CD4-positive, alpha-beta memory T cell (primary cell): Measurements from ENCODE around the gene CT47B1. TPM values are rescaled to one million over a fixed set of nuclear protein-coding genes. Genes with fewer than 3 reads are reported as not detected.
"Not testable (repeated sequence)": the region's sequence is repeated elsewhere in the genome, so short reads cannot be mapped to it uniquely, and the experiment has no call there.

Experiments
- CTCF ChIA-PET: fragments of 350-600 bp; sonication (Branson Sonifier 250); formaldehyde crosslinking; loops from one replicate; lab custom pipeline; 2021; ENCODE audit warnings: inconsistent platforms; ENCODE audit not compliant: partially characterized antibody; lab: Charles Lee
- POLR2A ChIA-PET: fragments of 350-600 bp; sonication (Branson Sonifier 250); formaldehyde crosslinking; loops from one replicate; lab custom pipeline; 2021; ENCODE audit not compliant: partially characterized antibody; lab: Charles Lee
- DNase-seq, 5 donors: peaks; one replicate each; pipeline versions ENCODE4 v3.0.0 to v3.0.0-alpha.2; 2020 to 2022; ENCODE audit warnings: mixed read lengths in 1 of 5
- H3K27ac ChIP-seq: one replicate; pipeline ENCODE4 v1.7.0; 2013; ENCODE audit warnings: low read depth, low read length
- H3K27me3 ChIP-seq: 2 replicates; pipeline ENCODE4 v1.7.0; 2013; ENCODE audit warnings: mild to moderate bottlenecking, low read length, moderate library complexity; ENCODE audit not compliant: insufficient read depth
- H3K36me3 ChIP-seq: 2 replicates; pipeline ENCODE4 v1.7.0; 2013; ENCODE audit warnings: mild to moderate bottlenecking, low read length, moderate library complexity; ENCODE audit not compliant: insufficient read depth
- H3K4me1 ChIP-seq: 2 replicates; pipeline ENCODE4 v1.7.0; 2013; ENCODE audit warnings: mild to moderate bottlenecking, low read length, moderate library complexity; ENCODE audit not compliant: insufficient read depth
- H3K4me3 ChIP-seq, 2 donors: one replicate each; pipeline ENCODE4 v1.7.0; 2013; ENCODE audit warnings: low read length in 2 of 2, mild to moderate bottlenecking in 1 of 2
- H3K9me3 ChIP-seq, 2 donors: one replicate each; pipeline ENCODE4 v1.7.0; 2013; ENCODE audit warnings: low read length in 2 of 2, control low read depth in 1 of 2; ENCODE audit not compliant: control insufficient read depth in 1 of 2
- H3K27ac Mint-ChIP-seq, 7 donors: one replicate each; pipeline ENCODE4 v1.8.0; 2020 to 2021; ENCODE audit warnings: mixed read lengths in 7 of 7, mild to moderate bottlenecking in 6 of 7, inconsistent platforms in 3 of 7, moderate library complexity in 3 of 7
- H3K27me3 Mint-ChIP-seq, 2 donors: one replicate each; pipeline ENCODE4 v1.8.0; 2020 to 2021; ENCODE audit warnings: mixed read lengths in 2 of 2
- H3K36me3 Mint-ChIP-seq, 2 donors: one replicate each; pipeline ENCODE4 v1.8.0; 2020 to 2021; ENCODE audit warnings: mixed read lengths in 2 of 2, inconsistent platforms in 1 of 2, mild to moderate bottlenecking in 1 of 2
- H3K4me1 Mint-ChIP-seq, 4 donors: one replicate each; pipeline ENCODE4 v1.8.0; 2020 to 2021; ENCODE audit warnings: mixed read lengths in 4 of 4, mild to moderate bottlenecking in 1 of 4
- H3K4me3 Mint-ChIP-seq, 8 donors: one replicate each; pipeline ENCODE4 v1.8.0; 2020 to 2021; ENCODE audit warnings: mixed read lengths in 8 of 8, mild to moderate bottlenecking in 7 of 8, moderate library complexity in 6 of 8, inconsistent platforms in 3 of 8
- H3K9me3 Mint-ChIP-seq, 8 donors: one replicate each; pipeline ENCODE4 v1.8.0; 2020 to 2021; ENCODE audit warnings: mixed read lengths in 8 of 8, mild to moderate bottlenecking in 5 of 8, inconsistent platforms in 3 of 8, moderate library complexity in 1 of 8
- intact Hi-C: fragments of 100-400 bp; cut with micrococcal nuclease; formaldehyde crosslinking; loops from one replicate; pipeline ENCODE4 v1.15.1; 2023
- polyA plus RNA-seq, 2 donors: library from polyadenylated mRNA; unstranded; fragments of 300-500 nt; fragmentation: Illumina TruSeq; gene quantifications; one replicate each; pipeline ENCODE4 v1.2.3, GENCODE V29; 2021
- total RNA-seq, 2 experiments: library from RNA; stranded (reverse); gene quantifications; one replicate each; pipeline ENCODE4 v1.2.3, GENCODE V29; 2021

CT47B1 gene
- total RNA-seq (not detected), polyA plus RNA-seq (not detected)

DNA sequence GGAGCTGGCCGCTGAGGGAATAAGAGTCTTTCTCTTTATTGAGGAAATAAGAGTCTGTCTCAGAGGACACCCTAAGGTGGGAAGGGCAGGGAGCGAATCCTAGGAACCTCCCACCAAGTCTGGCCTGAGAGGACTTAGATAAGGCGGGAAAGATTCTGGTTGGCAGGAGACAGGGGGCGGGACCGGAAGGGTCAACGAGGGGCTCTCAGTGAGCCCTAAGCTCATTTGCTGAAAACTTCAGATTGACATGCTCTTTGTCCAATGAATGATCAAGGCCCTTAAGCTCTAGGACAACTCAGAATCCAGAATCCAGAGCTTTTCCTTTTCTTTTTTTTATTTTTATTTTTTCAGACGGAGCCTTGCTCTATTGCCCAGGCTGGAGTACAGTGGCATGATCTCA is at the start of gene CT47B1:
Gene CT47B1, minus strand, starts transcription at position 101 of the 400 bp plus-strand sequence. CDS start 196 bp downstream, outside the sequence.
- H3K36me3 ChIP-seq, H3K27ac Mint-ChIP-seq, H3K27me3 ChIP-seq, H3K4me1 Mint-ChIP-seq, DNase-seq, H3K4me1 ChIP-seq, H3K36me3 Mint-ChIP-seq, POLR2A ChIA-PET, H3K9me3 ChIP-seq, H3K27me3 Mint-ChIP-seq, H3K9me3 Mint-ChIP-seq, H3K27ac ChIP-seq, CTCF ChIA-PET, H3K4me3 Mint-ChIP-seq, H3K4me3 ChIP-seq, intact Hi-C loops: not testable (repeated sequence)

DNA sequence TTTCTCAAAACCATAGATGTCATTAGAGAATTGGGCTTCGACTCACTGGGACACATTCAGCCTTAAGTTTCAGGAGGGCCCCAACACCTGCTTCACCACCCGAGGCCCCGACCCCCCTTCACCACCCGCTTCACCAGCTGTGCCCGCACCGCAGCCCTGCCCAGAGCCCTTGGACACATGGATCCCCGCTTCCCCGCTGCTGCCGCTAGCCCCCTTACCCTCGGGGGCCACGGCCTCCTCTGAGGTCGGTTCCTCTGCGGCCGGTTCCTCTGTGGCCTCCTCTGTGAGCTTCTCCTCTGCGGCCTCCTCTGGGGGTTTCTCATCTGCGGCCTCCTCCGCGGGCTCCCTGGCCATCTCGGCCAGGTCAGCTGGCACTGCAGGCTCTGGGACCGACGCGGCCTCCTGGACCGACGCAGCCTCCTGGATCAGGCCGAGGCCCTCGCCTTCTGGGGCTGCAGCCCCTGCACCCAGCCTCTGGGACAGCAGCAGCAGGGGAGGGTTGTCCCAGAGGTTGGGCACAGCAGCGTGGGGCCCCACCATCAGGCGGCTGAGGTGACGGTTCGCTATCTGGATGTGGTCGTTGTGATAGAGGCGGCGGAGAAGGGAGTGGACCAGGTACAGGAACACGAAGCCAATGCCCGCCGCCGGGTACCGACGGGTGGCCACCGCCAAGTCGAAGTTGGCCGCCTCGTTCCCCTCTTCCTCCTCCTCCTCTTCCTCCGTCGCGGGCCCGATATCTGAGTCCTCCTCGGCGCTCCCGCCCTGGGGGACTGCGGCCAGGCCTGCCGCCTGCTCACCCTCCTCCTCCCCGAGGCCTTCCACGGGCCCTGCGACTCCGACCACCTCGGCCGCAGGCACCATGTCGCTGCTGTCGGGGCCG is 748 bp downstream of the CT47B1 start:
- DNase-seq = no peak
- ChIA-PET POLR2A (no interaction called here), CTCF (no interaction called here)
- H3K27ac Mint-ChIP-seq = no peak overlapping the region
- Histone ChIP-seq H3K27ac (no peak overlapping the region), H3K36me3 (no peaks in the 10 kb centered on the region), H3K4me3 (no peak overlapping the region), H3K9me3 (no peaks in the 10 kb centered on the region), H3K27me3 (no peaks in the 10 kb centered on the region), H3K4me1 (no peaks in the 10 kb centered on the region)
- no peaks in the 10 kb centered on the region for H3K27me3 Mint-ChIP-seq
- peaks cover 0 to 1% (median 0%) of the 10 kb centered on the region in 8 donors for H3K9me3 Mint-ChIP-seq
- intact Hi-C loops = no loop called here
- H3K4me1 Mint-ChIP-seq = no peaks in the 10 kb centered on the region
- H3K4me3 Mint-ChIP-seq = no peak overlapping the region
- H3K36me3 Mint-ChIP-seq = no peaks in the 10 kb centered on the region

- intact Hi-C loops = no loop called here
- H3K27me3 ChIP-seq = no peaks in the 10 kb centered on the region
- no peak for DNase-seq
- H3K9me3 ChIP-seq = no peaks in the 10 kb centered on the region
- no peak overlapping the region for H3K27ac ChIP-seq
- H3K4me1 ChIP-seq = no peaks in the 10 kb centered on the region
- Mint-ChIP-seq H3K27me3 (no peaks in the 10 kb centered on the region), H3K9me3 (no peaks in the 10 kb centered on the region), H3K36me3 (no peaks in the 10 kb centered on the region), H3K4me3 (no peak overlapping the region), H3K4me1 (peaks cover 0 to 9% (median 7%) of the 10 kb centered on the region in 4 donors), H3K27ac (no peak overlapping the region)
- H3K4me3 ChIP-seq = no peak overlapping the region
- H3K36me3 ChIP-seq = no peaks in the 10 kb centered on the region
- ChIA-PET CTCF (interaction anchor here (1.0 kb wide), 1 partner anchor 68 kb away, joined by 4 read pairs; no protein-coding TSS in a partner anchor), POLR2A (no interaction called here)
Observed at GRCh38 chrX:120857240-120857639, 18.4 kb downstream of the CT47B1 start.

- H3K9me3 ChIP-seq = no peaks in the 10 kb centered on the region
- H3K36me3 Mint-ChIP-seq = no peaks in the 10 kb centered on the region
- no peaks in the 10 kb centered on the region for H3K4me1 Mint-ChIP-seq
- H3K9me3 Mint-ChIP-seq = no peaks in the 10 kb centered on the region
- no peak overlapping the region for H3K27ac Mint-ChIP-seq
- H3K27me3 ChIP-seq = no peaks in the 10 kb centered on the region
- H3K4me3 Mint-ChIP-seq = no peak overlapping the region
- no peaks in the 10 kb centered on the region for H3K27me3 Mint-ChIP-seq
- H3K36me3 ChIP-seq = no peaks in the 10 kb centered on the region
- intact Hi-C loops = no loop called here
- no peak overlapping the region for H3K27ac ChIP-seq
- no peak overlapping the region for H3K4me3 ChIP-seq
- DNase-seq = no peak
- ChIA-PET POLR2A (no interaction called here), CTCF (no interaction called here)
- H3K4me1 ChIP-seq = no peaks in the 10 kb centered on the region
Observed at GRCh38 chrX:120840827-120841226, 34.8 kb downstream of the CT47B1 start.

DNA sequence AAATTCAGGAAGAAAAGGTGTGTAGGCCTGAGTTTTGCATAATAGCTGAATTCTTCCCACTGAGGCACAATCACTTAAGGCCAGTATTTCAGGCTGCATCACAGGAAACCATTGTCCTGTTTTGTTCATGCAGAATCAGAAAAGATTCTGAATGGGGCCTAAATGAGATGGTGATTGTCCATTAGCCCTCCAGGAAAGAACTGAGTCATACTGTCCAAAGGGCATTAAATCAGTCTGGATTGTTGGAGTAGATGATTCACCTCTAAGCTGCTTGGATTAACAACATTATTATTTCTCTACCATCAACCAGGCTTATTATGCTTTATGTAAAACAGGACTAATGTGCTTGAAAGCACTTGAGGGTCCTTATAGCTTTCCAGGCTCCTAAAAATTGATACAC is 36.2 kb downstream of the CT47B1 start:
- Histone ChIP-seq H3K9me3 (no peaks in the 10 kb centered on the region), H3K27me3 (no peaks in the 10 kb centered on the region), H3K27ac (no peak overlapping the region), H3K4me1 (no peaks in the 10 kb centered on the region), H3K36me3 (no peaks in the 10 kb centered on the region), H3K4me3 (no peak overlapping the region)
- CTCF ChIA-PET = no interaction called here
- no peaks in the 10 kb centered on the region for H3K27me3 Mint-ChIP-seq
- no peak overlapping the region for H3K27ac Mint-ChIP-seq
- no peaks in the 10 kb centered on the region for H3K36me3 Mint-ChIP-seq
- intact Hi-C loops = no loop called here
- no peaks in the 10 kb centered on the region for H3K9me3 Mint-ChIP-seq
- H3K4me3 Mint-ChIP-seq = no peak overlapping the region
- POLR2A ChIA-PET = no interaction called here
- DNase-seq = no peak
- H3K4me1 Mint-ChIP-seq = no peaks in the 10 kb centered on the region

DNA sequence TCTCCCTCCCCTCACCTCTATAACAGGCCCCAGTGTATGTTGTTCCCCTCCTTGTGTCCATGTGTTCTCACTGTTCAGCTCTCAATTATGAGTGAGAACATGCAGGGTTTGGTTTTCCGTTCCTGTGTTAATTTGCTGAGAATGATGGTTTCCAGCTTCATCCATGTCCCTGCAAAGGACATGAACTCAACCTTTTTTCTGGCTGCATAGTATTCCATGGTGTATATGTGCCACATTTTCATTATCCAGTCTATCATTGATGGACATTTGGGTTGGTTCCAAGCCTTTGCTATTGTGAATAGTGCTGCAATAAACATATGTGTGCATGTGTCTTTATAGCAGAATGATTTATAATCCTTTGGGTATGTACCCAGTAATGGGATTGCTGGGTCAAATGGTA is 48.5 kb downstream of the CT47B1 start:
- H3K36me3 Mint-ChIP-seq, POLR2A ChIA-PET: not testable (repeated sequence)

GRCh38 chrX:120825146-120825545 is 50.5 kb downstream of the CT47B1 start:
- Mint-ChIP-seq H3K27ac (no peak overlapping the region), H3K36me3 (no peaks in the 10 kb centered on the region), H3K4me3 (no peak overlapping the region), H3K9me3 (peaks cover 0 to 4% (median 2%) of the 10 kb centered on the region in 8 donors), H3K27me3 (peaks cover 0 to 2% of the 10 kb centered on the region in 2 donors), H3K4me1 (no peaks in the 10 kb centered on the region)
- intact Hi-C loops = no loop called here
- no peaks in the 10 kb centered on the region for H3K9me3 ChIP-seq
- H3K27me3 ChIP-seq = no peaks in the 10 kb centered on the region
- no peak overlapping the region for H3K4me3 ChIP-seq
- ChIA-PET CTCF (no interaction called here), POLR2A (no interaction called here)
- no peaks in the 10 kb centered on the region for H3K36me3 ChIP-seq
- no peak overlapping the region for H3K27ac ChIP-seq
- no peak for DNase-seq
- H3K4me1 ChIP-seq = no peaks in the 10 kb centered on the region

More for the DNA sequence above, 48.5 kb downstream of the CT47B1 start:
- H3K4me3 Mint-ChIP-seq, H3K4me1 ChIP-seq, H3K36me3 ChIP-seq, intact Hi-C loops, H3K4me3 ChIP-seq, H3K27ac Mint-ChIP-seq, CTCF ChIA-PET, H3K27me3 ChIP-seq, DNase-seq, H3K27ac ChIP-seq, H3K9me3 ChIP-seq, H3K4me1 Mint-ChIP-seq, H3K27me3 Mint-ChIP-seq: not testable (repeated sequence)
- H3K9me3 Mint-ChIP-seq = peaks cover 0 to 14% (median 5%) of the 10 kb centered on the region in 8 donors
